ENCODE results near the gene LONRF3.
"Not testable (repeated sequence)": the region's sequence is repeated elsewhere in the genome, so short reads cannot be mapped to it uniquely, and the experiment has no call there.

LONRF3 gene

DNA sequence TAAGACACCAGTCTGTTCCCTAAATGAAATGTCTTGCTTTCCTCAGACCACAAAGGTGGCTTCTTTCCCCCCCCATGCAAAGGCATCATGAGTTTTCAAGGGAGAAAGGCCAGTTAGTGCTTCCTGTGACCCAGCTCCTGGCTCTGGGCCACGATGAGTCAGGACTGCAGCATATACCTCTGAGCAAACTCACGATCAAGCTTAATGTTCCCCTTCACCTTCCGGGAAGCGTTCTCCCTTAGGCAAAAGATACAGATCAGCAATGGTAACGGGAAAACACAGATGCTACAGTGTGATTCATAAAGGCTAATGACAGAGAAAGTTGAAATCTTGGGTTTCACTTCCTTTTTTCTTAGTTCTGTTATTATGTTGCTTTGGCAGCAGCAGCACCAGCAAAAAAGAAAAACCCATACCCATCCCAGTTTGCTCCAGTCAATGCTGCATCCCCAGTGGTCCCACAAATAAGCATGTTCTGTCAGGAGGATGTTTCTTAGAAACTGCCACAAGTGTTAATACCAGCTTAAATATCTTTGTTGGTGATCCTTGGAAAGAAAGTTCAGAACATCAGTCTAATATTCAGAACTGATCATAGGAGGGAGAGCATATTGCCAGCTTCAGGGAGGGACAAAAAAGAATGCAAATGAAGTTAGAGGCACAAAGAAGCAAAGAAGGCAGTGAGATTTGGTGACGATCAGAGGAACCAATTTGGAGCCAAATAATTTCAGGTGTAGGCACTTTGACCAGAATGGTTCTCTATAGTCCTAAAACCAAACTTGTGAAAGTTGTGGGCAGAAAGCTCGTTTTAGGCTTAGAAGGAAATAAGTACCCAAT lies 41.2 kb downstream of the LONRF3 start:
- Histone ChIP-seq H3K36me3 (ENCODE audit: insufficient read depth, low read length) (peaks cover 21% of the 10 kb centered on the region), H3K27ac (ENCODE audit: low read depth, low read length) (no peak overlapping the region), H3K27me3 (ENCODE audit: control insufficient read depth in 1 of 2, insufficient read depth in 2 of 2, low read length in 2 of 2) (peaks cover 0 to 6% of the 10 kb centered on the region in 2 donors)

DNA sequence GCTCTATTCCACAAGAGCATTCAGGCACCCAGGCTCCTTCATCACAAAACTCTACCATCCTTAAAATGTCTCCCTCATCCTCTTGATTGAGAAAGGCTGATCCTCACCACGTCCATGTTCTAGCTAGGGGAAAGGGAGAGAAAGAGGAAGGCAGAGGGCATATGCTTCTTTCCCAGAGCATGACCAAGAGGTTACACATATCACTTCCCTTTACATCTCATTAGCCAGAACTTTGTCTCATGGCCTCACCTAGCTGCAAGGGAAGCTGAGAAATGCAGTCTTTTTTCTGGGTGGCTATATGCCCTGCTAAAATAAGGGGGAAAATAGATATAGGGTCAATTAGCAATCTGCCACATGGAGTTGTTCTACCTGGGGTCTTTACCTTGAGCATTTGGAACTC lies 42.7 kb downstream of the LONRF3 start:
- no peak overlapping the region for H3K9ac ChIP-seq (ENCODE audit: low read length)
- no peaks in the 10 kb centered on the region for H3K4me1 ChIP-seq (ENCODE audit: insufficient read depth, low read length)
- no peaks in the 10 kb centered on the region for H3K9me3 ChIP-seq (ENCODE audit: low read length)
- no peak overlapping the region for H3K27ac ChIP-seq (ENCODE audit: low read depth, low read length)
- H3K27me3 ChIP-seq (ENCODE audit: control insufficient read depth in 1 of 2, insufficient read depth in 2 of 2, low read length in 2 of 2) = peaks cover 0 to 6% of the 10 kb centered on the region in 2 donors
- H3K4me3 ChIP-seq (ENCODE audit: low read depth in 1 of 2, low read length in 2 of 2) = no peak overlapping the region
- peaks cover 17% of the 10 kb centered on the region for H3K36me3 ChIP-seq (ENCODE audit: insufficient read depth, low read length)

More for the DNA sequence above, 41.2 kb downstream of the LONRF3 start:
- Histone ChIP-seq H3K4me3 (ENCODE audit: low read depth in 1 of 2, low read length in 2 of 2) (no peak overlapping the region), H3K9me3 (ENCODE audit: low read length) (no peaks in the 10 kb centered on the region), H3K9ac (ENCODE audit: low read length) (no peak overlapping the region), H3K4me1 (ENCODE audit: insufficient read depth, low read length) (no peaks in the 10 kb centered on the region)

DNA sequence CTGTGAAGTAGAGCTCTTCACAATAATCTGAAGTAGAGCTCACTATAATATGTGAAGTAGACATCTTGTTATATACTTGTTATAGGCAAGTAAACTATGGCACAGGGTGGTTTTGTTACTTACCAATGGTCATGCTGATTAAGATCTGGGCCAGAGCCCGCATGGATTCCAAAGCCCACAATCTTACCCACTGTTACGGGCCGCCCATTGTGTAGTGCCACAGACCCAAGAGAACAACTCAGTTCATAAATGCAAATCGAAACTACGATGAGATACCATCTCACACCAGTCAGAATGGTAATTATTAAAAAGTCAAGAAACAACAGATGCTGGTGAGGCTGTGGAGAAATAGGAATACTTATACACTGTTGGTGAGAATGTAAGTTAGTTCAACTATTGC lies 51.5 kb downstream of the LONRF3 start:
- no peaks in the 10 kb centered on the region for H3K36me3 ChIP-seq (ENCODE audit: insufficient read depth, low read length)
- H3K27me3 ChIP-seq (ENCODE audit: control insufficient read depth in 1 of 2, insufficient read depth in 2 of 2, low read length in 2 of 2) = no peaks in the 10 kb centered on the region
- H3K9ac ChIP-seq (ENCODE audit: low read length) = no peak overlapping the region
- H3K4me1 ChIP-seq (ENCODE audit: insufficient read depth, low read length) = no peaks in the 10 kb centered on the region
- no peaks in the 10 kb centered on the region for H3K9me3 ChIP-seq (ENCODE audit: low read length)
- no peak overlapping the region for H3K4me3 ChIP-seq (ENCODE audit: low read depth in 1 of 2, low read length in 2 of 2)
- no peak overlapping the region for H3K27ac ChIP-seq (ENCODE audit: low read depth, low read length)

GRCh38 chrX:119026344-119026743 lies 51.9 kb downstream of the LONRF3 start:
- not testable (repeated sequence) for H3K9me3 ChIP-seq (ENCODE audit: low read length); H3K36me3 ChIP-seq (ENCODE audit: insufficient read depth, low read length); H3K9ac ChIP-seq (ENCODE audit: low read length); H3K27ac ChIP-seq (ENCODE audit: low read depth, low read length); H3K4me1 ChIP-seq (ENCODE audit: insufficient read depth, low read length); H3K27me3 ChIP-seq (ENCODE audit: control insufficient read depth in 1 of 2, insufficient read depth in 2 of 2, low read length in 2 of 2); H3K4me3 ChIP-seq (ENCODE audit: low read depth in 1 of 2, low read length in 2 of 2)

DNA sequence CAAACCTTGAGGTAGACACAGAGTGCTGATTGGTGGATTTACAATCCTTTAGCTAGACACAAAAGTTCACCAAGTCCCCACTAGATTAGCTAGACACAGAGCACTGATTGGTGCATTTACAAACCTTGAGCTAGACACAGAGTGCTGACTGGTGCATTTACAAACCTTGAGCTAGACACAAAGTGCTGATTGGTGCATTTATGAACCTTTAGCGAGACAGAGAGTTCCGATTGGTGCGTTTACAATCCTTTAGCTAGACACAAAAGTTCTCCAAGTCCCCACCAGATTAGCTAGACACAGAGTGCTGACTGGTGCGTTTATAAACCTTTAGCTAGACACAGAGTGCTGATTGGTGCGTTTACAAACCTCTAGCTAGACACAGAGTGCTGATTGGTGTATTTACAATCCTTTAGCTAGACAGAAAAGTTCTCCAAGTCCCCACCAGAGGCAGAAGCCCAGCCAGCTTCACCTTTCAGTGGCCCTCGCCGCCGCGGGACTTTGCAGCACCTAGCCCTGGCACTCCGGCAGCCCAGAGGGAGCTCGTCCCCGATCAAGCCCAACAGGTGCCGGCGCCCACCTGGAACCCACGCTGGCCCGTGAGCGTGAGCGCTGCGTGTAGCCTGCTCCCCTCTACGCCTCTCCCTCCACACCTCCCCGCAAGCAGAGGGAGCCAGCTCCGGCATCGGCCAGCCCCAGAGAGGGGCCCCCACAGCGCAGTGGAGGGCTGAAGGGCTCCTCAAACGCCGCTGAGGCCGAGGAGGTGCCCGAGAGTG lies 53.7 kb downstream of the LONRF3 start:
- H3K36me3 ChIP-seq (ENCODE audit: insufficient read depth, low read length); H3K27me3 ChIP-seq (ENCODE audit: control insufficient read depth in 1 of 2, insufficient read depth in 2 of 2, low read length in 2 of 2); H3K9ac ChIP-seq (ENCODE audit: low read length); H3K4me1 ChIP-seq (ENCODE audit: insufficient read depth, low read length); H3K27ac ChIP-seq (ENCODE audit: low read depth, low read length); H3K4me3 ChIP-seq (ENCODE audit: low read depth in 1 of 2, low read length in 2 of 2); H3K9me3 ChIP-seq (ENCODE audit: low read length): not testable (repeated sequence)

- H3K9ac ChIP-seq (ENCODE audit: low read length) = no peak overlapping the region
- H3K27me3 ChIP-seq (ENCODE audit: control insufficient read depth in 1 of 2, insufficient read depth in 2 of 2, low read length in 2 of 2) = no peaks in the 10 kb centered on the region
- no peaks in the 10 kb centered on the region for H3K4me1 ChIP-seq (ENCODE audit: insufficient read depth, low read length)
- no peaks in the 10 kb centered on the region for H3K9me3 ChIP-seq (ENCODE audit: low read length)
- no peak overlapping the region for H3K4me3 ChIP-seq (ENCODE audit: low read depth in 1 of 2, low read length in 2 of 2)
- H3K27ac ChIP-seq (ENCODE audit: low read depth, low read length) = no peak overlapping the region
- H3K36me3 ChIP-seq (ENCODE audit: insufficient read depth, low read length) = no peaks in the 10 kb centered on the region
Measured at GRCh38 chrX:119028733-119029330, 54.4 kb downstream of the LONRF3 start.

GRCh38 chrX:119029656-119030055 lies 55.2 kb downstream of the LONRF3 start:
- not testable (repeated sequence) for H3K36me3 ChIP-seq (ENCODE audit: insufficient read depth, low read length); H3K27ac ChIP-seq (ENCODE audit: low read depth, low read length); H3K4me1 ChIP-seq (ENCODE audit: insufficient read depth, low read length); H3K4me3 ChIP-seq (ENCODE audit: low read depth in 1 of 2, low read length in 2 of 2); H3K27me3 ChIP-seq (ENCODE audit: control insufficient read depth in 1 of 2, insufficient read depth in 2 of 2, low read length in 2 of 2); H3K9ac ChIP-seq (ENCODE audit: low read length); H3K9me3 ChIP-seq (ENCODE audit: low read length)

DNA sequence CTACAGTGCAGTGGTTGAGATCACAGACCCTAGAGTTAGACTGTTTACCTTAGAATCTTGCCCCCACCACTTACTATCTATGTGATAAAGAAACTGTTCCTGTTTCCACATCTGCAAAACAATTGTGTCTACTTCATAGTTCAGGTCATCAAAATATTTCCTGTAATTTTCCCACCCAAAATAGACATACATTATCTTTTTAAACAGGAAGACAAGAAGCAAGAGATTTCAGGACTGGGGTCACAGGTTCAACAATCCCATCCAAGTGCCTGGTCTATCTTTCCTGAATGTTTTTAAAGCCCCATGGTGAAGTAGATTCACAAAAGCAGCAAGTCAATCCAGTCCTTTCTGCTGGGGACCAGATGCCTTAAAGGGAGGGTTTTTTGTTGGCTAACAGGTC lies 56.6 kb downstream of the LONRF3 start:
- H3K27ac ChIP-seq (ENCODE audit: low read depth, low read length) = no peak overlapping the region
- H3K4me3 ChIP-seq (ENCODE audit: low read depth in 1 of 2, low read length in 2 of 2) = no peak overlapping the region
- H3K9me3 ChIP-seq (ENCODE audit: low read length) = no peaks in the 10 kb centered on the region
- H3K27me3 ChIP-seq (ENCODE audit: control insufficient read depth in 1 of 2, insufficient read depth in 2 of 2, low read length in 2 of 2) = no peaks in the 10 kb centered on the region
- H3K9ac ChIP-seq (ENCODE audit: low read length) = no peak overlapping the region
- H3K36me3 ChIP-seq (ENCODE audit: insufficient read depth, low read length) = no peaks in the 10 kb centered on the region
- H3K4me1 ChIP-seq (ENCODE audit: insufficient read depth, low read length) = no peaks in the 10 kb centered on the region

DNA sequence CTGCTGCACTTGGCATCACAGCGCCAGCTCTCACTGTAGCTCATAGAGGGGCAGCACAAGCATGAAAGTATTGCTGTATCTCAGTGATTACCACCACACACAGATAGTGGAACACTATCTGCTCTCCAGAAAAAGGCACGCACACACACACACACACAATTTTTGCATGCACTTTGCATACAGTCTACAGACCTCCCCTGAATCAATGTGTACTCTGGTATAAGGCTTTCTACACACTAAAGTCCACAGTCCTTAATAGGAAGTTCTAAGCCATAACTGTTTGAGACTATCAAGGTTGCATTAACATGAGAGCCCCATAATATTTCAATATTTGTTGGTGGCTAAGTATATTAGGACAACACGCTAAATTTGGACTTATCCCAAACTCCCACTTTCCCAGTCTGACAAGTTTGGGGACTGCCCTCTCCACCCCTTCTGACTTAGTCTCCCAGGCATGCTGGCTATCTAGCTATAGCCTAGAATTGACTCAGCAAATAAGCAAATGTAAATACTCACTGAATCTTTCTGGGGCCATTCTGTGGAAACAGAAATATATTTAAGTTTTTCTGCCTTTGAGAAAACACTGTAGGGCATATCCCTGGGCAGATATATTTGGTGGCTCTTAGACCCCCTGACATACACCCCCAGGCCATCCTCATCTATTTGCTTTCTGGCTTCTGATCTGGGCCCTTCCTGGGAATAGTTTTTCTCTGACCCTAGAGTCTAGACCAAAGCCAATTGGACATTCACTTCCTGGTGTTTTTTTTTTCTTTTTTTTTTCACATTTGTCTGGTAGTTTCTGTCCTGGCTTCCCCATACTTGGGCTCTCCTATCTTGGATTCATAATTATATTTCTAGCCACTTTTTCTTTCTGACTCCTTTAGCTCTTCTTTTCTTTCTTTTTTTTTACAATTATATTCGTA lies 62.0 kb downstream of the LONRF3 start:
- Histone ChIP-seq H3K27ac (ENCODE audit: low read depth, low read length) (no peak overlapping the region), H3K4me1 (ENCODE audit: insufficient read depth, low read length) (peaks cover 10% of the 10 kb centered on the region), H3K9ac (ENCODE audit: low read length) (no peak overlapping the region), H3K4me3 (ENCODE audit: low read depth in 1 of 2, low read length in 2 of 2) (no peak overlapping the region), H3K27me3 (ENCODE audit: control insufficient read depth in 1 of 2, insufficient read depth in 2 of 2, low read length in 2 of 2) (no peaks in the 10 kb centered on the region), H3K9me3 (ENCODE audit: low read length) (no peaks in the 10 kb centered on the region), H3K36me3 (ENCODE audit: insufficient read depth, low read length) (no peaks in the 10 kb centered on the region)

DNA sequence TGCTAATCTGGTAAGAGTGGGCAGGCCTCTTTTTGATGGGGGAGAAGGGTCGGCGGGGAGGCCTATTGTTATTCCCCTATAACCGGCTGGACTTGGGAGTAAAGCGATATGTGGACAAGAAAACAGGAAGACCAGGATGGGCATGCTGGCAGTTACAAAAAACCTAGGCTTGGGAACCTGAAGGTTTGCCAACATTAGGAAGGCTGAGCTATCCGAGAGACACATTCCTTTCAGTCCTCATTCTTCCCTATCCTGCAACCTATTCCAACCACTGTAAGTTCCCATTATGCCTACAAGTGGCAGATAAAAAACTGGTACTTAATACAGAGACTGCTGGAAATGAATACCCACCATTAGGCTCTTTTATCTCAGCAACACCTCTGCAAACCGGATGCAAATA lies 66.0 kb downstream of the LONRF3 start:
- no peaks in the 10 kb centered on the region for H3K27me3 ChIP-seq (ENCODE audit: control insufficient read depth in 1 of 2, insufficient read depth in 2 of 2, low read length in 2 of 2)
- peaks cover 10% of the 10 kb centered on the region for H3K4me1 ChIP-seq (ENCODE audit: insufficient read depth, low read length)
- no peak overlapping the region for H3K4me3 ChIP-seq (ENCODE audit: low read depth in 1 of 2, low read length in 2 of 2)
- no peak overlapping the region for H3K9ac ChIP-seq (ENCODE audit: low read length)
- no peaks in the 10 kb centered on the region for H3K9me3 ChIP-seq (ENCODE audit: low read length)
- no peaks in the 10 kb centered on the region for H3K36me3 ChIP-seq (ENCODE audit: insufficient read depth, low read length)
- H3K27ac ChIP-seq (ENCODE audit: low read depth, low read length) = no peak overlapping the region

DNA sequence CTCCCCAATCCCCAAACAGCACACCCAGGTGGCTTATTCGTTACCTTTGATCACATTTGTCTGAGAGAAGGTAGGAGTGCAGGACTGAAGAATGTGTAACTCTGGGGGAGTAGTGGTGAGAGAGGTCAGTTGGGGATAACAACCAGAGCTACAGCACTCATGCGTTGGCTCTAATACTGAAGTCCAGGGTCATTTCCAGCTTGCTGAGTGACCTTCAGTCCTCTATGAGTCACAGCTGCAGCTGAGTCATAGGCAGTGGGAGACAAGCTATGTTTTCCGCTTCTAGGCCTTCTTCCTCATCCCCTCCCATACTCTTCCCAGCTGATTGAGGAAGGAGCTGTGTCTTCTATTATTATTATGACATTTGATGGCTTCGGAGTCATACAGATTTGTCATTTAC lies 66.8 kb downstream of the LONRF3 start:
- H3K4me3 ChIP-seq (ENCODE audit: low read depth in 1 of 2, low read length in 2 of 2) = no peak overlapping the region
- no peaks in the 10 kb centered on the region for H3K36me3 ChIP-seq (ENCODE audit: insufficient read depth, low read length)
- no peaks in the 10 kb centered on the region for H3K9me3 ChIP-seq (ENCODE audit: low read length)
- H3K27me3 ChIP-seq (ENCODE audit: control insufficient read depth in 1 of 2, insufficient read depth in 2 of 2, low read length in 2 of 2) = no peaks in the 10 kb centered on the region
- H3K9ac ChIP-seq (ENCODE audit: low read length) = no peak overlapping the region
- H3K4me1 ChIP-seq (ENCODE audit: insufficient read depth, low read length) = peaks cover 10% of the 10 kb centered on the region
- H3K27ac ChIP-seq (ENCODE audit: low read depth, low read length) = no peak overlapping the region

Measured in muscle layer of colon (tissue), 2 donors.